CD14-positive monocyte (primary cell): Measurements from ENCODE around the gene KDM7A. TPM values are rescaled to one million over a fixed set of nuclear protein-coding genes. Genes with fewer than 3 reads are reported as not detected.

Source experiments
- DNase-seq, 3 donors: peaks; one replicate each; pipeline ENCODE4 v3.0.0-alpha.2; 2011 to 2022
- H2AFZ ChIP-seq: 2 replicates; pipeline ENCODE4 v1.6.0; 2012; ENCODE audit warnings: mild to moderate bottlenecking, low read depth, low read length, inconsistent platforms; ENCODE audit not compliant: insufficient read depth, poor library complexity, severe bottlenecking
- H3K27ac ChIP-seq, 2 donors: 1 replicate in 1 of 2; 2 replicates in 1 of 2; pipeline ENCODE4 v1.5.1; 2012 to 2013; ENCODE audit warnings: low read length in 2 of 2, control low read depth in 1 of 2, inconsistent platforms in 1 of 2, low read depth in 1 of 2, mild to moderate bottlenecking in 1 of 2
- H3K27me3 ChIP-seq, 2 donors: one replicate each; pipeline versions ENCODE4 v1.6.0 to v1.6.1; 2011 to 2013; ENCODE audit warnings: low read length in 2 of 2; ENCODE audit not compliant: control insufficient read depth in 2 of 2, insufficient read depth in 2 of 2
- H3K36me3 ChIP-seq, 2 donors: replicated peaks in 1 of 2; 1 replicate in 1 of 2; 2 replicates in 1 of 2; pipeline versions ENCODE4 v1.5.1 to v1.6.1; 2012 to 2013; ENCODE audit warnings: low read length in 2 of 2, control low read depth in 1 of 2, inconsistent platforms in 1 of 2, mild to moderate bottlenecking in 1 of 2; ENCODE audit not compliant: insufficient read depth in 2 of 2, control insufficient read depth in 1 of 2
- H3K4me1 ChIP-seq, 2 donors: 1 replicate in 1 of 2; 2 replicates in 1 of 2; pipeline versions ENCODE4 v1.5.1 to v1.6.1; 2012 to 2013; ENCODE audit warnings: low read length in 2 of 2, control low read depth in 1 of 2, inconsistent platforms in 1 of 2, mild to moderate bottlenecking in 1 of 2, moderate library complexity in 1 of 2; ENCODE audit not compliant: insufficient read depth in 2 of 2, control insufficient read depth in 1 of 2
- H3K4me2 ChIP-seq: replicated peaks from 2 replicates; pipeline ENCODE3; 2012; ENCODE audit warnings: low read length, moderate library complexity, mild to moderate bottlenecking; ENCODE audit not compliant: poor library complexity, severe bottlenecking; ENCODE audit errors: extremely low read depth
- H3K4me3 ChIP-seq, 3 experiments: fragments of 200-600 bp in 1 of 3; sonication (generic) in 1 of 3; replicated peaks in 1 of 3; 1 replicate in 2 of 3; 2 replicates in 1 of 3; pipeline ENCODE4 v1.5.1; 2011 to 2013; ENCODE audit warnings: low read length in 3 of 3, mild to moderate bottlenecking in 3 of 3, control low read depth in 2 of 3, low read depth in 2 of 3, inconsistent platforms in 1 of 3, moderate library complexity in 1 of 3
- H3K79me2 ChIP-seq: 2 replicates; pipeline ENCODE4 v1.6.0; 2012; ENCODE audit warnings: mild to moderate bottlenecking, control low read depth, inconsistent platforms, low read length, moderate library complexity; ENCODE audit not compliant: insufficient read depth
- H3K9ac ChIP-seq: 2 replicates; pipeline ENCODE4 v1.6.0; 2017; ENCODE audit warnings: low read length, mild to moderate bottlenecking; ENCODE audit not compliant: insufficient read depth, poor library complexity, severe bottlenecking
- H3K9me3 ChIP-seq, 2 donors: replicated peaks in 1 of 2; 1 replicate in 1 of 2; 2 replicates in 1 of 2; pipeline versions ENCODE4 v1.5.1 to v1.6.1; 2012 to 2013; ENCODE audit warnings: low read length in 2 of 2, control low read depth in 1 of 2; ENCODE audit not compliant: control insufficient read depth in 1 of 2, insufficient read depth in 1 of 2
- H4K20me1 ChIP-seq: 2 replicates; pipeline ENCODE4 v1.6.0; 2012; ENCODE audit warnings: mild to moderate bottlenecking, low read length, control low read depth, moderate library complexity; ENCODE audit not compliant: insufficient read depth
- H3K27ac Mint-ChIP-seq, 7 donors: one replicate each; pipeline ENCODE4 v1.8.0; 2020; ENCODE audit warnings: mild to moderate bottlenecking in 7 of 7, mixed read lengths in 7 of 7, moderate library complexity in 6 of 7, inconsistent platforms in 2 of 7
- H3K27me3 Mint-ChIP-seq, 3 donors: one replicate each; pipeline ENCODE4 v1.8.0; 2021 to 2022; ENCODE audit warnings: low read depth in 3 of 3, mild to moderate bottlenecking in 3 of 3, mixed read lengths in 3 of 3, moderate library complexity in 3 of 3, inconsistent platforms in 1 of 3
- H3K36me3 Mint-ChIP-seq, 2 donors: one replicate each; pipeline ENCODE4 v1.8.0; 2020; ENCODE audit warnings: mixed read lengths in 2 of 2, inconsistent platforms in 1 of 2, mild to moderate bottlenecking in 1 of 2
- H3K4me1 Mint-ChIP-seq: one replicate; pipeline ENCODE4 v1.8.0; 2020; ENCODE audit warnings: mild to moderate bottlenecking, mixed read lengths
- H3K4me3 Mint-ChIP-seq, 2 donors: one replicate each; pipeline ENCODE4 v1.8.0; 2020; ENCODE audit warnings: mild to moderate bottlenecking in 2 of 2, mixed read lengths in 2 of 2, moderate library complexity in 1 of 2
- H3K9me3 Mint-ChIP-seq, 7 donors: one replicate each; pipeline ENCODE4 v1.8.0; 2020 to 2022; ENCODE audit warnings: mixed read lengths in 7 of 7, mild to moderate bottlenecking in 6 of 7, moderate library complexity in 6 of 7, inconsistent platforms in 2 of 7
- CTCF ChIP-seq: fragments of 200-600 bp; IDR thresholded peaks from one replicate; pipeline ENCODE4 v1.8.0; 2022; ENCODE audit warnings: antibody characterized with exemption, mild to moderate bottlenecking
- whole genome bisulfite sequencing: methylation state at CpG from one replicate; pipeline ENCODE4 v1.1.5; 2013; ENCODE audit warnings: missing lambda C conversion rate; ENCODE audit not compliant: insufficient coverage; 5-methylcytosine and 5-hydroxymethylcytosine counted together
- intact Hi-C, 2 donors: fragments of 100-400 bp; cut with micrococcal nuclease; formaldehyde crosslinking; loops; one replicate each; pipeline versions ENCODE4 v1.15.0 to v1.15.1; 2023
- polyA plus RNA-seq, 3 donors: library from polyadenylated mRNA; depleted of rRNA in 1 of 3; unstranded in 2 of 3; stranded (reverse) in 1 of 3; fragments of 300-500 nt in 2 of 3; fragments of >200 nt in 1 of 3; fragmentation: Illumina TruSeq in 2 of 3; gene quantifications; 1 replicate in 2 of 3; 2 replicates in 1 of 3; pipeline ENCODE4 v1.2.3, GENCODE V29; 2012 to 2021

Gene KDM7A
- polyA plus RNA-seq, 3 donors, result 4.9 to 37.9 (median 7.9) TPM

- no CpG with 5 or more reads among the region's 2 CpGs for WGBS
- H3K27ac Mint-ChIP-seq, result no peak overlapping the region
- Histone ChIP-seq H3K9ac (no peak overlapping the region), H3K79me2 (no peaks in the 10 kb centered on the region), H2AFZ (no peak overlapping the region), H4K20me1 (no peaks in the 10 kb centered on the region), H3K36me3 (no peaks in the 10 kb centered on the region), H3K4me2 (no peak overlapping the region), H3K9me3 (peaks cover 0 to 12% of the 10 kb centered on the region in 2 donors), H3K4me3 (no peak overlapping the region), H3K27me3 (no peaks in the 10 kb centered on the region), H3K27ac (no peak overlapping the region), H3K4me1 (no peaks in the 10 kb centered on the region)
- H3K27me3 Mint-ChIP-seq, result peaks cover 5 to 11% (median 9%) of the 10 kb centered on the region in 3 donors
- TF ChIP-seq CTCF, result no peak
- H3K4me1 Mint-ChIP-seq, result peaks cover 11% of the 10 kb centered on the region
- no peak for DNase-seq
- peaks cover 5 to 19% (median 13%) of the 10 kb centered on the region in 7 donors for H3K9me3 Mint-ChIP-seq
- intact Hi-C loops, result no loop called here
- H3K36me3 Mint-ChIP-seq, result peaks cover 0 to 4% of the 10 kb centered on the region in 2 donors
- no peak overlapping the region for H3K4me3 Mint-ChIP-seq
These were observed 21.2 kb upstream of the KDM7A start for GRCh38 chr7:140197938-140198337.

- Mint-ChIP-seq H3K36me3 (peaks cover 0 to 4% of the 10 kb centered on the region in 2 donors), H3K27me3 (peaks cover 6 to 13% (median 12%) of the 10 kb centered on the region in 3 donors), H3K27ac (no peak overlapping the region), H3K4me3 (no peak overlapping the region), H3K4me1 (peaks cover 11% of the 10 kb centered on the region), H3K9me3 (peaks cover 5 to 15% (median 13%) of the 10 kb centered on the region in 7 donors)
- no peak for DNase-seq
- H3K27ac ChIP-seq, result no peak overlapping the region
- H4K20me1 ChIP-seq, result no peaks in the 10 kb centered on the region
- peaks cover 0 to 12% of the 10 kb centered on the region in 2 donors for H3K9me3 ChIP-seq
- H3K27me3 ChIP-seq, result peaks cover 0 to under 1% of the 10 kb centered on the region in 2 donors
- no peak for TF ChIP-seq CTCF
- no peak overlapping the region for H3K9ac ChIP-seq
- WGBS, result no CpG with 5 or more reads among the region's 9 CpGs
- no peak overlapping the region for H2AFZ ChIP-seq
- H3K79me2 ChIP-seq, result no peaks in the 10 kb centered on the region
- intact Hi-C loops, result no loop called here
- no peaks in the 10 kb centered on the region for H3K4me1 ChIP-seq
- H3K36me3 ChIP-seq, result no peaks in the 10 kb centered on the region
- H3K4me2 ChIP-seq, result no peak overlapping the region
- no peak overlapping the region for H3K4me3 ChIP-seq
These were observed 20.6 kb upstream of the KDM7A start for GRCh38 chr7:140197218-140197890.
